Measurements from ENCODE around the gene CCDC137. TPM values are rescaled to one million over a fixed set of nuclear protein-coding genes. Genes with fewer than 3 reads are reported as not detected.

Gene CCDC137
- total RNA-seq, 3 donors from 2014 or later (not counting 1 experiment from before 2014, with no cell fraction given) = 15.6 to 24.2 (median 22.1) TPM

DNA sequence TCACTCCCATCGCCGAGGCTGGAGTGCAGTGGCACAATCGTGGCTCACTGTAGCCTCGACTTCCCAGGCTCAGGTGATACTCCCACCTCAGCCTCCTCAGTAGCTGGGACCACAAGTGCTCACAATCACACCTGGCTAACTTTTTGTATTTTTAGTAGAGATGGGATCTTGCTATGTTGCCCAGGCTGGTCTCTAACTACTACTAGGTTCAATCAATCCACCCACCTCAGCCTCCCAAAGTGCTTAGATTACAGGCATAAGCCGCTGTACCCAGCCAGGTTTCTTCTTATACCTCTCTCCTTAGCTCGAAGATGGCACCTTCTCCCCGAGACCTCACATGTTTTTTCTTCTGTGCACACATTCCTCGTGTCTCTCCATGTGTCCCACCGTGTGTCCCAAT lies 26.5 kb upstream of the CCDC137 start:
- H3K27ac Mint-ChIP-seq = no peak overlapping the region
- DNase-seq (no peak), ATAC-seq (no peak)
- Histone ChIP-seq H3K27ac (ENCODE audit: low read length) (no peak overlapping the region), H3K27me3 (ENCODE audit: control insufficient read depth, insufficient read depth, low read length) (no peaks in the 10 kb centered on the region), H3K4me3 (ENCODE audit: low read length) (no peak overlapping the region), H3K36me3 (ENCODE audit: control insufficient read depth, insufficient read depth, low read length) (no peaks in the 10 kb centered on the region), H3K9me3 (ENCODE audit: control insufficient read depth, insufficient read depth, low read length) (no peaks in the 10 kb centered on the region), H3K4me1 (ENCODE audit: control insufficient read depth, insufficient read depth, low read length) (peaks cover 20% of the 10 kb centered on the region)
- TF ChIP-seq, protein P1, sequence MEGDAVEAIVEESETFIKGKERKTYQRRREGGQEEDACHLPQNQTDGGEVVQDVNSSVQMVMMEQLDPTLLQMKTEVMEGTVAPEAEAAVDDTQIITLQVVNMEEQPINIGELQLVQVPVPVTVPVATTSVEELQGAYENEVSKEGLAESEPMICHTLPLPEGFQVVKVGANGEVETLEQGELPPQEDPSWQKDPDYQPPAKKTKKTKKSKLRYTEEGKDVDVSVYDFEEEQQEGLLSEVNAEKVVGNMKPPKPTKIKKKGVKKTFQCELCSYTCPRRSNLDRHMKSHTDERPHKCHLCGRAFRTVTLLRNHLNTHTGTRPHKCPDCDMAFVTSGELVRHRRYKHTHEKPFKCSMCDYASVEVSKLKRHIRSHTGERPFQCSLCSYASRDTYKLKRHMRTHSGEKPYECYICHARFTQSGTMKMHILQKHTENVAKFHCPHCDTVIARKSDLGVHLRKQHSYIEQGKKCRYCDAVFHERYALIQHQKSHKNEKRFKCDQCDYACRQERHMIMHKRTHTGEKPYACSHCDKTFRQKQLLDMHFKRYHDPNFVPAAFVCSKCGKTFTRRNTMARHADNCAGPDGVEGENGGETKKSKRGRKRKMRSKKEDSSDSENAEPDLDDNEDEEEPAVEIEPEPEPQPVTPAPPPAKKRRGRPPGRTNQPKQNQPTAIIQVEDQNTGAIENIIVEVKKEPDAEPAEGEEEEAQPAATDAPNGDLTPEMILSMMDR (IDR thresholded peaks at IDR 0.05) = no peak
- no peak overlapping the region for H3K4me3 Mint-ChIP-seq
- intact Hi-C loops (cut with micrococcal nuclease) = no loop called here
- H3K36me3 Mint-ChIP-seq = no peaks in the 10 kb centered on the region
- H3K27me3 Mint-ChIP-seq (ENCODE audit: low read depth in 2 of 2) = no peaks in the 10 kb centered on the region
- peaks cover 9 to 12% of the 10 kb centered on the region in 2 donors for H3K4me1 Mint-ChIP-seq
- no peaks in the 10 kb centered on the region for H3K9me3 Mint-ChIP-seq
- WGBS (ENCODE audit: insufficient coverage) = 93% methylated on average over 9 of the region's 9 CpGs

DNA sequence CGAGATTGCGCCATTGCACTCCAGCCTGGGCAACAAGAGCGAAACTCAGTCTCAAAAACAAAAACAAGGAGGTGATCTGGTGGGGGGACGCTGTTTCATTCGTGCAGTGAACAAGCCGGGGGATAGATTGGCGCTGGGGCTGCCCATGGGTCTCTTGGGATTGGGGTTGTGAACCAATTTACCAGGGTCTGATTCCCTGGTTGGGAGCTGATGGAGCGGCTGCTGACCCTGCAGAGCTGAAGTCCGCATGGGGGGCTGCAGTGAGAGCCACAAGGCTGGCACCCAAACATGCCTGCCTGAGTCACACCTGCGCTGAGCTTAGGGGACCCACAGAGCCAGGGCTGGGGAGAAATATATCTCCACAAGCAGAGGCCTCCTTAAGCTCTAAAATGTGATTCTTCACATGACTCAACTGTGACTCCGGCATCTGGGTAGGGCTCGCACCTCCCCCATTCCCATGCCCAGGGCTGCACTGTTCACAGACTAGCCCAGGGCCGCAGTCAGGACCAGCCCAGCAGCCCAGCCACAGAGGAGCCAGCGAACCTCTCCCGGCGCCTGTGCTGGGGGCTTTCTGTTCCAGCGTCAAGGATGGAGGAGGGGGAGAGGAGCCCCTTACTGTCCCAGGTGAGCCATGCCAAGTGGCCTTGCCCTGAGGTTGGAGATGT lies 24.6 kb upstream of the CCDC137 start:
- no peak for DNase-seq
- H3K27me3 Mint-ChIP-seq (ENCODE audit: low read depth in 2 of 2) = no peaks in the 10 kb centered on the region
- Histone ChIP-seq H3K36me3 (ENCODE audit: control insufficient read depth, insufficient read depth, low read length) (no peaks in the 10 kb centered on the region), H3K27me3 (ENCODE audit: control insufficient read depth, insufficient read depth, low read length) (no peaks in the 10 kb centered on the region), H3K9me3 (ENCODE audit: control insufficient read depth, insufficient read depth, low read length) (no peaks in the 10 kb centered on the region), H3K4me3 (ENCODE audit: low read length) (no peak overlapping the region), H3K4me1 (ENCODE audit: control insufficient read depth, insufficient read depth, low read length) (peaks cover 6% of the 10 kb centered on the region), H3K27ac (ENCODE audit: low read length) (no peak overlapping the region)
- no peak overlapping the region for H3K27ac Mint-ChIP-seq
- 89% methylated on average over 17 of the region's 17 CpGs for WGBS (ENCODE audit: insufficient coverage)
- H3K4me3 Mint-ChIP-seq = no peak overlapping the region
- H3K36me3 Mint-ChIP-seq = no peaks in the 10 kb centered on the region
- intact Hi-C loops (cut with micrococcal nuclease) = no loop called here
- TF ChIP-seq, protein P1 (IDR thresholded peaks at IDR 0.05) = no peak
- H3K9me3 Mint-ChIP-seq = no peaks in the 10 kb centered on the region
- no peaks in the 10 kb centered on the region for H3K4me1 Mint-ChIP-seq
- no peak for ATAC-seq

DNA sequence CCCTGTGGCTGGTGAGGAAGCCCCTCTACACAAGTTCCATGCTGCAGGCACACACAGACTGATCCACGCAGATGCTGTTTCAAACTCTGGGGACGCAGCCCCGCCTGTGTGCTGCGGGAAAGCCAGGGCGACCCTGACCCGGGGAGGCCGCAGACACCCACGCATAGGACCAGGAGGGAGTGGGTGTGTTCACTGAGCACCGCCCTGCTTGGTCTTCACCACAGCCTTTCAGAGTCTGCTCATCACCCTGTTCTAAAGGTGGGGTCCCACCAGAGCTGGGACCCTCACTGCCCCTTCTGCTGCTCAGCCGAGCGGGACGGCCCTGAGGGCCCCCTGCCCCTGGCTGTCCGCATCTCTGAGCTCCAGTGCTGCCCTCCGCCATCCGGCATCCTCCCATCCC lies 22.0 kb upstream of the CCDC137 start:
- 95% methylated on average over 15 of the region's 15 CpGs for WGBS (ENCODE audit: insufficient coverage)
- H3K4me3 ChIP-seq (ENCODE audit: low read length) = no peak overlapping the region
- H3K9me3 ChIP-seq (ENCODE audit: control insufficient read depth, insufficient read depth, low read length) = peaks cover 3% of the 10 kb centered on the region
- Mint-ChIP-seq H3K36me3 (no peaks in the 10 kb centered on the region), H3K27ac (no peak overlapping the region), H3K27me3 (ENCODE audit: low read depth in 2 of 2) (peaks cover 0 to 6% of the 10 kb centered on the region in 2 donors), H3K4me3 (no peak overlapping the region), H3K4me1 (peaks cover 0 to 4% of the 10 kb centered on the region in 2 donors), H3K9me3 (no peaks in the 10 kb centered on the region)
- DNase-seq = no peak
- intact Hi-C loops (cut with micrococcal nuclease) = no loop called here
- ATAC-seq = no peak
- no peaks in the 10 kb centered on the region for H3K4me1 ChIP-seq (ENCODE audit: control insufficient read depth, insufficient read depth, low read length)
- H3K27ac ChIP-seq (ENCODE audit: low read length) = no peak overlapping the region
- H3K27me3 ChIP-seq (ENCODE audit: control insufficient read depth, insufficient read depth, low read length) = peaks cover 3% of the 10 kb centered on the region
- TF ChIP-seq, protein P1 (IDR thresholded peaks at IDR 0.05) = no peak
- H3K36me3 ChIP-seq (ENCODE audit: control insufficient read depth, insufficient read depth, low read length) = no peaks in the 10 kb centered on the region

Measured in natural killer cell (primary cell).